ENCODE data around the gene NECAB2.

NECAB2 gene

DNA sequence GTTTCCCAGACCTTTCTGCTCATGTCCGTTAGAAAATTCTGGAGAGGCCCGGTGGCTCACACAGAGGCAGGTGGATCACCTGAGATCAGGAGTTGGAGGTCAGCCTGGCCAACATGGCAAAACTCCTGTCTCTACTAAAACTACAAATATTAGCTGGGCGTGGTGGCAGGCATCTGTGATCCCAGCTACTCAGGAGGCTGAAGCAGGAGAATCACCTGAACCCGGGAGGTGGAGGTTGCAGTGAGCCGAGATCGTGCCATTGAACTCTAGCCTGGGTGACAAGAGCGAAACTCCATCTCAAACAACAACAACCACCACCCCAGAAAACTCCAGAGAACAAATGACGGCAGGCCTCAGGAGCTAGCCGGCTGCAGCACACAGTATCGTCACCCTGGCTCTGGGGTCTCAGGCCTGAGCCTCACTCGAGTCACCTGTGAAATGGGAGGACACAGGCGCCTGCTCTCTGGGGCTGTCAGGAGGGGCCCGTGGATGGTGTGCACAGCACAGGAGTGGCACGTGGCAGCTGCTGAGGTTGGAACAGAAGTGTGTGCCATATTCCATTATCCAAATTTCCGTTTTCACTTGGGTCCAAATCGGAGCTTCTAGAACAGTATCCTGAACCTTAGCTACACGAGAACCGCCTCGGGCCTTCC lies 77.9 kb downstream of the NECAB2 start:
- DNase-seq (ENCODE audit: low read depth) = no peak

DNA sequence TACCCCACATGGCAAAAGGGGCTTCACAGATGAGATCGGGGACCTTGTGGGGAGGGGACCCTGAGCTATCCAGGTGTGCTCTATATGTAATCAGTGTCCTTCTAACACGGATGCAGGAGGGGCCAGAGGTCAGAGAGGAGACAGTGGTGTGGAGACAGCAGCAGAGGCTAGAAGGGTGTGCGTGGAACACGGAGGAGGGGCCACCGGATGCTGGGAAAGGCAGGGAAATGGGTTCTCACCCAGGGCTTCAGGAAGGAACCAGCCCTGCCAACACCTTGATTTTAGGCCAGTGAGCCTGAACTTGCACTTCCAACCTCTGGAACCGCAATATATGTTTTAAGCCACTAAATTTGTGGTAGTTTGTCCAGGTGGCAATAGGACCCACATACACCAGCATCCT lies 79.2 kb downstream of the NECAB2 start:
- no peak for DNase-seq (ENCODE audit: low read depth)

DNA sequence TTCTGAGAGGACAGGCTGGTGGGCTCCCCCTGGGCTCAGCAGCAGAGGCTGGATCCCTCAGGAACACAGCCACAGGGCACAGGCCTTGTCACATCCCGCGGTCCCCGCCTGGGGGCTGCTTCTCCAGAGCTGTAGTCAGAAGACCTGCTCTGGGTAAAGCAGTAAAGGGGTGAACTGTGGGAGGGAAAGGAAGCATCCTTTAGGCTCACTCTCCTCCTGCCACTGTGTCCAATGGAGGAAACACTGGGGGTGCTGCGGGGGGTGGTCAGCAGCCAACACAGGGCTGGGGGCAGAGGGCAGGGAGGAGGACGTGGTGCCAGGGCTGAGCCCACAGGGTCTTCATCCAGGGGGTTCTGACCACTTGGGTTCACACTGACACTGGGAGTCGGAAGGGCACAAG lies 79.6 kb downstream of the NECAB2 start:
- DNase-seq (ENCODE audit: low read depth) = no peak

- no peak for DNase-seq (ENCODE audit: low read depth)
Measured at GRCh38 chr16:84048270-84048669, 80.2 kb downstream of the NECAB2 start.

GRCh38 chr16:84048871-84049270 lies 80.8 kb downstream of the NECAB2 start:
- DNase-seq (ENCODE audit: low read depth) = no peak

DNA sequence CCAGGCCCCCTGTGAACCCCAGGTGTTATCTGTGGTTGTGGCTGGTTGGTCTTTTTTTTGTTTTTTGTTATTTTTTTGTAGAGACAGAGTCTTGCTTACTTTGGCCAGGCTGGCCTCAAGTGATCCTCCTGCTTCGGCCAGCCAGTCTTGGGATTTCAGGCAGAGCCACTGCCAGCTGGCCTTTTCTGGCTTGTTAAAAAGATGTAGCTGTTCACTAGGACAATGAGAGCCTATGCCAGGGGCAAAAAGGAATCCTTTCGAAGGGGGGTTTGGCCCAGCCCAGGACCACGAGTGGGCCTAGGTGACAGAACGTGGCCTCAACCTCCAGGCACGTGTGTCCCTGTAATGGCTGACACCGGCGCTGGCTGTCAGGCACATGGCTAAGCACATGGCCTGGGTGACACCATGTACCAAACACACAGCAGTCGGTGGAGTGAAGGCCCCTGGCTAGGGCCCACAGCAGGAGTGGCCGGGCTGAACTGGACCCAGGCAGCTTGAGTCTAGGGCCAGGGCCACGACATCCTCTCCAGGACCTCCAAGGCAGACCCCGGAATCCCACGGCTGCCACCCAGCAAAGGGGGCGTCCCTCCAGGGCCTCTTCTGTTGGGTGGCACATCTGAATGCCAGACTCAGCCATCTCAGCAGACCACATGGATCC lies 81.5 kb downstream of the NECAB2 start:
- no peak for DNase-seq (ENCODE audit: low read depth)

- DNase-seq (ENCODE audit: low read depth) = no peak
Measured at GRCh38 chr16:84050316-84050715, 82.3 kb downstream of the NECAB2 start.

DNA sequence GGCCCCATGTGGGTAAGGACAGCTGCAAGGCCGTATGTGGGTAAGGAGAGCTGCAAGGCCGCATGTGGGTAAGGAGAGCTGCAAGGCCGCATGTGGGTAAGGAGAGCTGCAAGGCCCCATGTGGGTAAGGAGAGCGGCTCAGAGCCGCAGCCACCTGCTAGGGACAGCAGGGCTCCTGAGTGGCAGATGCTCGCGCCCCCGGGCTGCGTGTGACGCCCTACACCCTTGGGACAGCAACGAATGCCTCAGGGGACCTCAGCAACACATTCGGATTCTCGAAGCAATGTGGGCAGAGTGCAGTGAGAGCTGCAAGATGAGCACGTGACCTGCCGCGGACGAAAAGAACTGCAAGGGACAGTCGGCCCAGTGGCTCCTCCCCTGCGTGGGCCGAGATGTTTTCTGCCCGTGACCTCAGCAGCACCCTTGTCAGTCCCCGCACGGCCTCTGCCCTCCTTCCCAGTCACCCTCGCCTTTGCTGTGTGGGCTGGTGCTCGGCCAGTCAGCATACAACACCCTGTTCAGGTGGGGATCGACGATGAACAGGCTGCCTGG lies 84.1 kb downstream of the NECAB2 start:
- DNase-seq (ENCODE audit: low read depth) = no peak

All from non-pigmented ciliary epithelial cell (primary cell).